GM23248 (cell line): ENCODE measurements around the gene GRAMD1B.

Source experiments
- EZH2 ChIP-seq: fragments of 200-600 bp; sonication (generic); IDR thresholded peaks from 2 replicates; pipeline ENCODE4 v1.6.1; 2018; ENCODE audit warnings: antibody characterized with exemption, mild to moderate bottlenecking; ENCODE audit not compliant: insufficient read depth, poor library complexity, severe bottlenecking
- EZH2phosphoT487 ChIP-seq: fragments of 200-600 bp; sonication (generic); IDR thresholded peaks from 2 replicates; pipeline ENCODE4 v1.6.1; 2018; ENCODE audit warnings: antibody characterized with exemption, moderate library complexity, mild to moderate bottlenecking, low read depth; ENCODE audit not compliant: insufficient read depth

DNA sequence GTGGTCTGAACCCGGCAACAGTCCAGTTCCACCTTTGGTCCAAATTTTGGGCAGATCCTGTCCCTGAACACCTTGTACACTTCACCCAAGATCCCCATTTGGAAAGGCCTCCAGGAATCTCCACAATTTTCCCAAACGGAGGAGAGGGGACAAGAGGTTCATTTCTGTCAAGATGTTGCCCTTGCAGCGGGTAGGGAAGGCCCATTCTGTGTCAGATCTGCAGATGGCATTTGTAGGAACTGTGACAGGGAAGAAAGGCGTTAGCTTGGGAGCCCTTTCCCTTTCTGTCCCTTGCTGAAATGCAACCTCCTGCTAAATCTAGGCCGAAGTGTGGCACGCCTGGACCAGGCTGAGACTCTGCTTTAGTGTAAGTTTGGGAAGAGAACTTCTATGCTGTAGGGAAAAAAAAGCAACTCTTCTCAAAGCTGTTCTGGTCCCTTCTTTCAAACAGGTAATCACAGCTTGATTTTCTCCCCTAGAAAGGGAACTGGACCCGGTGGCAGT is 138.3 kb downstream of the GRAMD1B start:
- TF ChIP-seq EZH2 (no peak), EZH2phosphoT487 (no peak)
